Activated CD4-positive, CD25-positive, alpha-beta regulatory T cell treated with anti-CD3 and anti-CD28 coated beads, Interleukin-2, amount 50 U/mL, for 16 hours (primary cell): Measurements from ENCODE around the gene ATM.
"Not testable (repeated sequence)": the region's sequence is repeated elsewhere in the genome, so short reads cannot be mapped to it uniquely, and the experiment has no call there.

ENCODE experiments used
- DNase-seq: peaks from one replicate; pipeline ENCODE4 v3.0.0-alpha.2; 2020; ENCODE audit warnings: low read depth, low spot score

The ATM gene

DNA sequence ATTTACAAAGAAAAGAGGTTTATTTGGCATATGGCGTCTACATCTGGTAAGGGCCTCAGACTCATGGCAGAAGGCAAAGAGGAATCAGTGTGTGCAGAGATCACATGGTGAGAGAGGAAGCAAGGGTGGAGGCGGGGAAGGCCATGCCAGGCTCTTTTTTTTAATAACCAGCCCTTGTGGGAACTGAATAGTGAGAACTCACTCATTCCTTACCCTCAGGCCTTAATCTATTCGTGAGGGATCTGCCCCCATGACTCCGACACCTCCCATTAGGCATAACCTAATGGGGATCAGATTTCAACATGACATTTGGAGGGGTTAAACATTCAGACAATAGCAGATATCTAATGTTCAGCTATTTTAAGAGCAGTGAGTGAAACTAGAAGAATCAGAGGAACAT lies 55.7 kb downstream of the ATM start:
- no peak for DNase-seq

DNA sequence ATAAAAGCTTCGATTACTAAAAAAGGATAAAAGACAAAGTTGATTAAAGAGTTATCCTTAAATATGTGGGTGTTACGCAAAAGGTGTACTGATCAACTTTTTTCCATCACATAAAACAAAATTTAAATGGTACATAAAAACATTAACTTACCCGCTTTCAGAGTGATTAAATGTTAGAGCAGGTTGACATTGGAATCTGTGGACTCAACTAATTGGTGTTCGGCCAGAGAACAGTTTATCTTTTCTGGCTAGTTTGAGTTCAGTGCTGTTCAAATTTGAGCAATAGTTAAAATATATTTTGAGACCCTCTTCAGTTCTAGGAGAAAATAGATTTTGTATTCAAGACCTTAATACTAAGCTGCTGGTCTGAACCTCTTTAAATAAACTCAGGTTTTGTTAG lies 56.1 kb downstream of the ATM start:
- no peak for DNase-seq

DNA sequence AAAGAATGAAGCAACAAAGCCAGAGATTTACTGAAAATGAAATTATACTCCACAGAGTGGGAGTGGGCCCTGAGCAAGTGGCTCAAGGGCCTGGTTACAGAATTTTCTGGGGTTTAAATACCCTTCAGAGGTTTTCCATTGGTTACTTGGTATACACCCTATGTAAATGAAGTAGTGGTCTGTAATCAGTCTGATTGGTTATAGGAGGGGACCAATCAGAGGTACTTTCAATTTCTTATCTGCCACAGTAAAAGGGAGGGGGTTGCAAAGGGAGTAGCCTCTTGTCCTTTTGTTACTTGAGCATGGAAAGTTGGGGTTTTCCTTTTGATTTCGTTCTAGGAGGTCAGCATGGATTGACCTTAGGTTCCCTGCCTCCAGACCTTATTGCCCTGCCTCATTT lies 63.5 kb downstream of the ATM start:
- no peak for DNase-seq

DNA sequence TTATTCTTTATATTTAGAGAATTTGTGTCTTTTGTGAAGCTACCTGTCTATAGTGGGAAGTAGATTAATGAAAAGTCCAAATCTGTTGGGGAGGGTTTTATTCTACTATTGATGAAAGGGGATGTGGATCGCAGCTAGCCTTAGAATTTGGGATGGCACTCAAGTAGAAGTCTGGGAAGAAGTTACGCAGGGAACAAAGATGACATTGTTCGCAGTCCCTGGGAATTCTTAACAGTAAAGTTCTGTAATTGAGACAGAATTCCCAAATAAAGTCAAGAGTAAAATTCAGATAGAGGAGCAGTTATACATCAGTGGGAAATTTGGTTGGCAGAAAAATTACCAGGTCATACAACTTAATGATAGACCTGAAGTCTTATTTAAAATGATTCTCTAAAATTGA lies 64.1 kb downstream of the ATM start:
- no peak for DNase-seq

DNA sequence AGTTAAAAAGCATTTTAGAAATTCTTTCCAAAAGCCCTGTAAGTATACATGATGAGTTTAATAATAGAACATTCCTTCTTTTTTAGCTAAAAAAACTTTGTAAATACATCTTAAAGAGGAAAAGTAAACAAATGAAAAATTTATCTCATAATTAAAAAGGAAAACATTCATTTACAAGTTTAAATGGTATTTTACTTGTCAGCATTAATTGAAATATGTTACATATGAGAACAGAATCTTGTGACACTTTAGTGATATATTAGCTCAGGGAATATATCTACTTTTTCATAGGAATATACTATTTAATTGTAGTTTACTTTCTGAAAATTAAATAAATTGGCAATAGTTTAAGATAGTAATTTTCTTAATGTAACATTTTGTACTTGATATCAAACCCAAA lies 66.2 kb downstream of the ATM start:
- DNase-seq, result not testable (repeated sequence)

DNA sequence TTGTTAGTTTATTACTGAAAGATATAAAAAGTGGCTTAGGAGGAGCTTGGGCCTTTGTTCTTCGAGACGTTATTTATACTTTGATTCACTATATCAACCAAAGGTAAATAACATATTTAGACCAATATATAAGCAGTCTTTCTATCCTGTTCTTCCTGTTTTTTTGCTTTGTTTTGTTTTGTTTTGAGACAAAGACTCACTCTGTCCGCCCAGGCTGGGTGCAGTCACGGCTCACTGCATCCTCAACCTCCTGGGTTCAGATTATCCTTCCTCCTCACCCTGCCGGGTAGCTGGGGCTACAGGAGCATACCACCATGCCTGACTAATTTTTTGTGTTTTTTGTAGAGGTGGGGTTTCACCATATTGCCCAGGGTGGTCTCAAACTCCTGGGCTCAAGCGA lies 66.8 kb downstream of the ATM start:
- no peak for DNase-seq

DNA sequence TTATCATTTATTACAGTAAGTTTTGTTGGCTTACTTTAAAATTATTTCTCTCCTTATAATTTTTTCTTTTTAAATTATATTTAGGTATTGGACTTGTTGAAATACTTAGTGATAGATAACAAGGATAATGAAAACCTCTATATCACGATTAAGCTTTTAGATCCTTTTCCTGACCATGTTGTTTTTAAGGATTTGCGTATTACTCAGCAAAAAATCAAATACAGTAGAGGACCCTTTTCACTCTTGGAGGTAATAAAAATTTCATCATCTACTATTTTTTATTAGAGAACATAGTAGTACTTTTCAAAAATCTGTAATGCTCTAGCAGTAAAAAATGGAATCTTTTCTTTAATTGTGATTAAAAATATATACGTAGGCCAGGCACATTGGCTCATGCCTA lies 70.4 kb downstream of the ATM start:
- DNase-seq, result no peak

DNA sequence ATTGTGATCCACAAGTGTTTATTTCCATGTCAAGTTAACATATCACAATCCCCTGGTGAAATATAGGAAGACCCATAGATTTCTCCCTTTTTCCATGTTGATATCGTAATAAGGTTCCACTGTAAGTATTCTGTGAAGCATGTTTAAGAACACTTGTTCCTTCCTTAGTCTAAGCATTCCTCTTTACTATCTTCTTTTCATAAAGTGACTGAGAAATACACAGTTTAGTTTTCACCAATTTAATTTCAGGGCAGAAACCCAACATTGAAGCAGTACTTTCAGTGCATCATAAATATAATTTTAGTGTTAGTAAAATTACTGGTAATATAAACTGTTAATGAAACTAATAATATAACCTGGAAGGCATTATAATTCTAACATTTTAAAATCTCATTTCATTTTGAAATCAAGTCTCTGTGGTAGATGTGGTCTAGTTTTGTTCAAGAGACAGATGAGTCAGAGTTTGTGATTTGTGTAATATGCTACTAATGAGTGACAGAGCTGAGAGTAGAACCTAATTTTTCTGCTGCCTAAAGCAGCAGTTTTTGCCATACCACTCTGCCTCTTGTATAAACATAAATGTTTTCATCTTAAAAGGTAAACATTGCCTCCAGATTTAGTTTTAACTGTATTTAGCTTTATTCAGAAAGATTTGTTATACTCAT lies 79.4 kb downstream of the ATM start:
- DNase-seq, result no peak

DNA sequence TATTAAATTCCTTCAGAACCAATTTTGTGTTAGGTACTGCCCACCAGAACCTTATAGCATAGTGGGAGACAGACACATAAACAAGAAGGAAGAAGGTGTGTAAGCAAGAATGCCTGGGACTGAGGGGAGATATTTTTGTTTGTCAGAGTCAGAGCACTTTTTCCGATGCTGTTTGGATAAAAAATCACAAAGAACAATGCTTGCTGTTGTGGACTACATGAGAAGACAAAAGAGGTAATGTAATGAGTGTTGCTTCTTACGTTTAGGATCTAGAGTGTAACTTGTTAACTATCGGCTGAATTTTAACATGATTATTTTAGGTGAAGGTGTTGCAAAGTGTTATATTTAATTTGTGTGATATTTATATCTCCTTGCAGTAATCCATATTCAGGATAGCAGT lies 84.9 kb downstream of the ATM start:
- no peak for DNase-seq

DNA sequence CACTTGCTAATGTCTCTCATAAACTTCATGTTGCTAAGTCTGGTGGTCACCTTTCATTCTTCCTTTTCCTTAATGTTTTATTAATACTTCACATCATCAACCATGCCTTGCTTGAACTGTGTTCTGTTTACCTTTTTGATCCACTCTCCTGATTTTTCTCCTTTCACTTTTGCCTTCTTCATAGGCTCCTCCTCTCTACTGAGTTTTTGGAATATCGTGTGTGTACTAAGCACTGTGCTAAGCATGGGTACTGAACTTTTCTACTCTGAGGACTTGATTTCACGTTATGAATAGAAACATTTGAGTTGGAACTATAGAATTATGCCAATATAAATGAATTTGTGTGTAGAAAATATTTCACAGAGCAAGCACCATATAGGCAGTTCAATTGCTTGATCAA lies 90.6 kb downstream of the ATM start:
- no peak for DNase-seq

DNA sequence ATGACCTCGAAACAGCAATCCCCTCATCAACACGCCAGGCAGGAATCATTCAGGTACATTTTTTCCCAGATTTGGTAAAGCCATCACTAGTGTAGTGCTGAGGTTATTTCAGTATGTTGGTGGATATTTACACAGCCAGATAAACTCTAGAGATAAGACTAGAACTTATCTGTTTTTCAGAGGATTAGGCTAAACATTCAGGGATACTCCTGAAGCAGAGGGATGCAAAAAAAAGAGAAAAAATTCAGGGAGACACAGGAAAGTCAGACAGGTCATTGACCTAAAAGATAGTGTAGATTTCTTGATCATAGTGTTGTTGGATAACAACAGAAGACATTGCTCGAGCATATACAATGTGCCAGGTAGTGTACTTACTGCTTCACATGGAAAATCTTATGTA lies 93.2 kb downstream of the ATM start:
- DNase-seq, result no peak

DNA sequence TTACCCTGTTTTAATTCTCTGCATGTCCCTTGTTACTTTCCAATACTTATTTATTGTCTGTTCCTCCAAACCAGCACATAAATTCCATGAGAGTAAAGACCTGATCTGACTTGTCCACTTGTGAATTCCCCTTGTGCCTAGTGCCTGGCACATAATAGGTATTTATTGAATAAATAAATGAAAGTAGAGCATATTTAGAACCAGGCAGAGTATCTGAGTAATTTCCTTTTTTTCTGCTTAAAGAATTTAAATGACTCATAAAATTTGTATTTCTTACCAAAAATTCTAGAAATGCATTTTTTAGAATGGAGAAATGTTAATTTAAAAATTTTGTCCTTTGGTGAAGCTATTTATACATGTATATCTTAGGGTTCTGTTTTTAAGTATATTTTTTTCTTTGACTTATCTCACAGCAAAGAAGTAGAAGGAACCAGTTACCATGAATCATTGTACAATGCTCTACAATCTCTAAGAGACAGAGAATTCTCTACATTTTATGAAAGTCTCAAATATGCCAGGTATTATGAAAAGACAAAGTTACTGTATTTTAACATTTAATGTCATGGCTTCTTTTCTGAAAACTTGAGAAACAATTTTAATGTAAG lies 96.8 kb downstream of the ATM start:
- no peak for DNase-seq

DNA sequence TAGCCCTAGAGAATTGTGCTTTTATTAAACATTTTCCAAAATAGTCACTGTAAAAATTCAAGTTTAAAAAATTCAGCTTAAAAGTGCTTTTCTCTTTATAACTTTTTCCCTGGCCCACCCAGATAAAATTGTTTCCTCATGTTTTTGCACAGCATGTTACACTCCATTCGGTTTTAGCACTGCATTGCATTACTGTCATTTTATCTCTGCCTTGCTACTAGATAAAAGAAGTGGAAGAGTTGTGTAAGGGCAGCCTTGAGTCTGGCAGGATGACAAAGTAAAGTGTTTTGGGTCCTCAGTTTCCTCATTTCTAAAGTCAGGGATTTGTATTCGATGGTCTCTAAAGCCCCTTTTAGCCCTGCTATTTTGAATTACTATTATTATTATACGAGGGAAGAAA lies 99.8 kb downstream of the ATM start:
- DNase-seq, result no peak

DNA sequence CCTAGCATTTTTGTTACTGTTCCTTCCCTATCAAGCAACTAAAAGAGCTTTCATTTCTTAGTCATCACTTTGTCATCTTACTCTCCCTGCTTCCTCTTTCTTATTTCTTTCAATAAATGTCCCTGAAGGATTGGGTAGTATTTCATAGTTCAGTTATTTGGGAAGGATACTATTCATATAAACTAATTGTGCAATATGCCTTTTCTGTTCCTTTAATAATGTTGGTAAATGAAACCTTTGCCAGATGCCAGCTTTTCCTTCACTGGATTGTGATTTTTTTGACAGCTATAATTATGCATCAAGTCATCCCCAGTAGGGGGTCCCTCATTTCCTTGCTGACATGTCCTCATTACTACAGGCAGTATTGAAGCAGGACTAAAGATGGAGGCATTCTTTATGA lies 101.7 kb downstream of the ATM start:
- no peak for DNase-seq

DNA sequence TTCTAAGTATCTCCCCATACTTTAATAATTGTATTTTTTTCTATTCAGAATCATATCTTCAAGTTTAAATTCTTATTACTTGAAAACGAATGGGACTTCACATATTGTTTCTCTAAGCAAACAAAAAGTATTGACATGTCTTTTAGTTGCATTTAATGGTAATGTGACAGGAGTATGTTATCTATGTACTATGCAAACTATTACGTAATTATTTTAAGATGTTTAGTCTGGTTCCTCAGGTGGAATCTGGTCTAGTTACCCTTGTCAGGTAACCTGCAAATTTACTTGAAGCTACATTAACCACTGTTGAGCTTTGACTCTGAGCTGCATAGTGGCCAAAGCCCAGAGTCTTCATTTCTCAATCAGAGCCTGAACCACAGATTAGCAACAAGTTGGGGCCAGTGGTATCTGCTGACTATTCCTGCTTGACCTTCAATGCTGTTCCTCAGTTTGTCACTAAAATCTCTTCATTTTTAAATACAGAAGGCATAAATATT lies 110.6 kb downstream of the ATM start:
- DNase-seq, result no peak

DNA sequence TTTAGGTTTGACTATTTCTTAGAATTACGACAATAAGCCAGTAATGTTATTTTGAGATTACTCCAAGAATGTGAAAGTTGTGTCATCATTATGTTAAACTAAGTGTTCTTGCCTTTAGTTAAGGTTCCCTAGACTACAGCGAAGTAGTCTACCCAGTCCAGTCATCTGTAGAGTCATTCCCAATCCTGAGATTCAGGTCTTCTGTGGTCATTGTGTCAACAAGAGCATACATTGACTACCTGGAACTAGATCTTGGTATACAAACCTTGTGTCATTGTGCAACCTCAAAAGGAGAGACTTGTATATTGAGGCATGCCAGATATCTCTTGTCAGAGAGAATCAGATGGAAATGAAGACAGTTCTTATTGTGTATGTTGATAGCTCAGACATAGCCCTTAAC lies 115.9 kb downstream of the ATM start:
- no peak for DNase-seq

DNA sequence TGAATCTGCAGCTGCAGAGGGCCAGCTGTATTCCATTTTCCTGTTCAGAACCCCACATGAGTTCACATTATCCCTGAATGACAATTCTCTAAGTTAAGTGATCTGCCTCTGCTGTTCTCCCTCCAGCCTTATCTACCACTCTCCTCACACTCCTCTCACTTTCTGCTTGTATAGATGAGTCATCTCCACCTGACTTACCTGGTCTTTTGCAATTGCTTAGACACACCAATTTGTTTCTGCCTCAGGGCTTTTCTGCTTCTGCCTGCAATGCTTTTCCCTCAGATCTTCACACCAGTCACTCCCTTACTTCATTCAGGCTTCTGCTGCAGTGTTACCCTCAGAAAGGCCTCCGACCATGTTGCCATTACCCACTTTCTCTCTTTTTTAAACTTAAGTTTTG lies 118.1 kb downstream of the ATM start:
- no peak for DNase-seq

DNA sequence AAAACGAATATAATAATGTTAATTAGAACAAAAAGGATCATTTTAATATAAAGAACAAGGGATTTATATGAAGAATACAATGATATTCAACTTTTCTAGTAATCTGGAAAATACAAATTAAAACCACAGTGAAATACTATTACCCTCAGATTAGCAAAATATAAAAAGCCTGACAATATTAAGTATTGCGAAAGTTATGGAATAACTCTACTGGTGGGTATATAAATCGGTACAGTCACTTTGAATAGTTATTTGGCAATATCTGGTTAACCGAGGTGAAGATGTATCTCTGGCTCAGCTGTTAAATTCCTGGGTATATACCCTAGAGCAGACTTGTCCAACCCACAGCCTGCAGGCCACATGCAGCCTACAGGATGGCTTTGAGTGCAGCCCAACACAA lies 118.8 kb downstream of the ATM start:
- no peak for DNase-seq

DNA sequence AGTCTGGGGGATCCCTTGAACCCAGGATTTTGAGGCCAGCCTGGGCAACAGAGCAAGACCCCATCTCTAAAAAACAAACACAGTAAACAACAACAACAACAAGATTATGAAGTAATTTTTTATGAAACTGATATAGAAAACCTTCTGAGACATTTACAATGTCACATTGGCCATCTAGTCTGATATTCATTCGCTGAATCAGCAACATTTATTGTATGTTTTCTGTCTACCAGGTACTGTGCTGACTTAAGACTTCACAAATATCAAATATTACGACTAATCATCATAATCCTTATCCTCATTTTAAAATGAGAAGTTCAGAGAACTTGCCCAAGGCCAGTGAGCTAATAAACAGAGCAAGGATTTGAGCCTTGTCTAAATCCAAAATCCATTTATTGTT lies 120.8 kb downstream of the ATM start:
- no peak for DNase-seq

DNA sequence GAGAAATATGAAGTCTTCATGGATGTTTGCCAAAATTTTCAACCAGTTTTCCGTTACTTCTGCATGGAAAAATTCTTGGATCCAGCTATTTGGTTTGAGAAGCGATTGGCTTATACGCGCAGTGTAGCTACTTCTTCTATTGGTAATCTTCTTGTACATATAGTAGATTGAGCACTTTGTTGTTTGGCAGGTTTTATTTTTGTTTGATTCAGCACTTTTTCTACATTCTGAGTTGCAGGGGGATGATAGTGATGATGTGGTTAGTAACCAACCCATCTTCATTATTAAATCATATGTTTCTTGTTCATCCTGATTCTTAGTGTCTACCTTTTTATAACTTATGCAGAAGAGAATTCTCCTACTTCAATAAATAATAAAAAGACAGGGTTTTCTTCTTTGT lies 122.9 kb downstream of the ATM start:
- DNase-seq, result no peak

DNA sequence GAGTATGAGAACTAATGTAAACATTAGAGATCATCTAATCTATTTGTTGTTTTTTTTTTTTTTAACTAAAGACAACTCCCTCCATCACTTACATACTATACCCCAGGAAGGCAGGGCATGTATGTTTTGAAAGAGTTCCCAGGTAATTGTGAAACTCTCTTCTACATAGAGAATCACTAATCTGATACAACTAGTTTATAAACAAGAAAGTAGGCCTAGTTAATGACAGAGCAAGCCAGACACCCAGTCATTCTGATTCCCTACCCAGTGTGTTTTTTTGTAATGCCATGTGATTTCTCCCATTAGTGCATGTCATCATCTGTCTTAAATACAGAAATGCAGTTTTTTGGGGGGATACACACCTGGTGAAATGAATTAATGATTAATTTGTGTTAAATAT lies 123.6 kb downstream of the ATM start:
- DNase-seq, result no peak

DNA sequence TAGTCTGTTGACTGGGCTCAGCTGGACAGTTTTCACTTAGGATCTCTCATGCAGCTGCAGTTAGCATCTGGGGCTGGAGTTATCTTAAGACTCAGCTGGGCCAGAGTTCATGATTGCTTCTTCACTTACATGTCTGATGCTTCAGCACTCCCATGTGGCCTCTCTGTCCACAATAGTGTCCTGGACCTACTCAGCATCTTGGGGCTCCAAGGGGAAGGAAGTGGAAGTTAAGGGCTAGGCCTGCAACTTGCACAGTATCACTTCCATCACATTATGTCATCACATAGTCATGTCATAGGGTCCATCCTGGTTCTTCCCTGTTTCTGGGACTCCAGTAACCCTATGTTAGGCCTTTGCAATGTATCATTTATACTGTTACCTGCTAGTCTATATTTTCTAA lies 128.6 kb downstream of the ATM start:
- no peak for DNase-seq

DNA sequence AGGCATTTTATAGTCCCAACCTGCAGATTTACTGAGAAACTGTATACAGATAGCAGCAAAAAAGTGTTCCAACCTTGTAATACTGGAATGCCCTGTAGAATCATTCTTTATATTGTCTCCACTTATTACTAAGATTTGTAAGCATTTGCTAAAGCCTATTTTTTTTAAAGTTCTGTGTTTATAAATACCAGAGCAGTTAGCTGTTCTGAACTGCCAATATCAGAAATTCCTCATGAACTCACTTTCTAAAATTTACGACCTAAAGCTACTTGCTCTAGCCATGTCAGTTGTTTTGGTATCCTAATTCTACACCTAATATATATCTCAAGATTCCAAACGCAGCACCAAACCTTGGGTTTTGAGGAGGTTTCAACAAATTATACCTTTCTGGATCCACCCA lies 141.3 kb downstream of the ATM start:
- no peak for DNase-seq

DNA sequence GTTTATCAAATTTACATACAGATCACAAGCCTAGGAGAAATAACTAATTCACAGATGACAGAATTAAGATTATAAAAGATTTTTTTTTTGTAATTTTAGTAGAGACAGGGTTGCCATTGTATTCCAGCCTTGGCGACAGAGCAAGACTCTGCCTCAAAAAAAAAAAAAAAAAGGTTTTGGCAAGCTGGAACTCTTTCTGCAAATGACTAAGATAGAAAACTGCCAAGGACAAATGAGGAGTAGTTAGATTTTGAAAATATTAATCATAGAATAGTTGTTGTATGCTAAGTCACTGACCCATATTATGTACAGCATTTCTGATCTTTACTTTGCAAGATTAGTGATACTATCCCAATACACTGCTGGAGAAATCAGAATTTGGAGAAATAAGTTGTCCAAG lies 145.3 kb downstream of the ATM start:
- DNase-seq, result no peak
